ENCODE data around the gene ZFP36. TPM values are rescaled to one million over a fixed set of nuclear protein-coding genes. Genes with fewer than 3 reads are reported as not detected.

Gene ZFP36
- total RNA-seq (2022; extraction: Qiagen RNA extraction) = 195 to 324 TPM (median 282 TPM) in 5 replicates

GRCh38 chr19:39406656-39407409 lies at the start of gene ZFP36:
TSS of gene ZFP36 (plus strand) at chr19:39406847. CDS start at chr19:39406905, 58 bp downstream.

GRCh38 chr19:39390751-39391437 lies 15.8 kb upstream of the ZFP36 start, which contains the start of the genes MED29 and PAF1:
TSS of gene MED29 (plus strand) at chr19:39391378. CDS start at chr19:39391423, 45 bp downstream.
TSS of gene PAF1 (minus strand) at chr19:39391106. CDS start at chr19:39390864, 242 bp downstream.

GRCh38 chr19:39412100-39412866 lies 5.6 kb downstream of the ZFP36 start, which contains the start of gene PLEKHG2:
TSS of gene PLEKHG2 (plus strand) at chr19:39412669. CDS start at chr19:39414087, 1,418 bp downstream.

GRCh38 chr19:39435499-39436349 lies 29.1 kb downstream of the ZFP36 start, which contains the start of gene RPS16:
TSS of gene RPS16 (minus strand) at chr19:39435949. CDS start at chr19:39435895, 54 bp downstream.

GRCh38 chr19:39445196-39446111 lies 38.8 kb downstream of the ZFP36 start, which contains the start of gene SUPT5H:
TSS of gene SUPT5H (plus strand) at chr19:39445582. CDS start at chr19:39445891, 309 bp downstream.

Other genes with a start within 250 kb of the ZFP36 start
- gene NCCRP1, start 209.9 kb upstream of the ZFP36 start, total RNA-seq (2022; extraction: Qiagen RNA extraction) = 1.0 to 1.7 TPM (median 1.5 TPM) in 5 replicates
- not detected in 5 replicates for gene SYCN, start 202.6 kb upstream of the ZFP36 start, total RNA-seq (2022; extraction: Qiagen RNA extraction)
- not detected in 5 replicates for gene IFNL3, start 161.8 kb upstream of the ZFP36 start, total RNA-seq (2022; extraction: Qiagen RNA extraction)
- not detected in 5 replicates for gene IFNL4, start 158.0 kb upstream of the ZFP36 start, total RNA-seq (2022; extraction: Qiagen RNA extraction)
- gene IFNL2, start 138.5 kb upstream of the ZFP36 start, total RNA-seq (2022; extraction: Qiagen RNA extraction) = not detected in 5 replicates
- gene IFNL1, start 110.4 kb upstream of the ZFP36 start, total RNA-seq (2022; extraction: Qiagen RNA extraction) = 0.16 to 0.26 TPM in 2 of 5 replicates, not detected in the others
- gene LRFN1, start 86.0 kb upstream of the ZFP36 start, total RNA-seq (2022; extraction: Qiagen RNA extraction) = 6.3 to 10.8 TPM (median 9.6 TPM) in 5 replicates
- gene GMFG, start 70.8 kb upstream of the ZFP36 start, total RNA-seq (2022; extraction: Qiagen RNA extraction) = 0.31 TPM in 1 of 5 replicates, not detected in the others
- 101 to 193 TPM (median 189 TPM) in 5 replicates for gene SAMD4B, start 64.4 kb upstream of the ZFP36 start, total RNA-seq (2022; extraction: Qiagen RNA extraction)
- gene PAF1, start 15.7 kb upstream of the ZFP36 start, total RNA-seq (2022; extraction: Qiagen RNA extraction) = 70.3 to 88.0 TPM (median 86.0 TPM) in 5 replicates
- 66.9 to 81.5 TPM (median 79.2 TPM) in 5 replicates for gene MED29, start 15.5 kb upstream of the ZFP36 start, total RNA-seq (2022; extraction: Qiagen RNA extraction)
- gene PLEKHG2, start 5.8 kb downstream of the ZFP36 start, total RNA-seq (2022; extraction: Qiagen RNA extraction) = 60.4 to 147 TPM (median 118 TPM) in 5 replicates
- 6,292 to 6,945 TPM (median 6,439 TPM) in 5 replicates for gene RPS16, start 29.1 kb downstream of the ZFP36 start, total RNA-seq (2022; extraction: Qiagen RNA extraction)
- gene SUPT5H, start 38.7 kb downstream of the ZFP36 start, total RNA-seq (2022; extraction: Qiagen RNA extraction) = 141 to 199 TPM (median 189 TPM) in 5 replicates
- gene TIMM50, start 74.0 kb downstream of the ZFP36 start, total RNA-seq (2022; extraction: Qiagen RNA extraction) = 175 to 234 TPM (median 221 TPM) in 5 replicates
- 7.2 to 9.6 TPM (median 9.0 TPM) in 5 replicates for gene DLL3, start 92.1 kb downstream of the ZFP36 start, total RNA-seq (2022; extraction: Qiagen RNA extraction)
- gene SELENOV, start 108.3 kb downstream of the ZFP36 start, total RNA-seq (2022; extraction: Qiagen RNA extraction) = 0.05 TPM in 1 of 5 replicates, not detected in the others
- 5.8 to 7.8 TPM (median 7.2 TPM) in 5 replicates for gene EID2B, start 126.0 kb downstream of the ZFP36 start, total RNA-seq (2022; extraction: Qiagen RNA extraction)
- 35.1 to 39.3 TPM (median 35.6 TPM) in 5 replicates for gene EID2, start 133.3 kb downstream of the ZFP36 start, total RNA-seq (2022; extraction: Qiagen RNA extraction)
- gene LGALS13, start 195.7 kb downstream of the ZFP36 start, total RNA-seq (2022; extraction: Qiagen RNA extraction) = not detected in 5 replicates
- not detected in 5 replicates for gene LGALS16, start 249.1 kb downstream of the ZFP36 start, total RNA-seq (2022; extraction: Qiagen RNA extraction)